HG03060 (cell line): ENCODE measurements around the gene DDC.
"Not testable (repeated sequence)": the region's sequence is repeated elsewhere in the genome, so short reads cannot be mapped to it uniquely, and the experiment has no call there.

Experiments used
- ATAC-seq: cut with Tn5 transposase; IDR thresholded peaks from one replicate; pipeline ENCODE4 v1.9.1; 2021; ENCODE audit warnings: low read depth, moderate number of reproducible peaks; ENCODE audit not compliant: unreplicated experiment

DDC gene

DNA sequence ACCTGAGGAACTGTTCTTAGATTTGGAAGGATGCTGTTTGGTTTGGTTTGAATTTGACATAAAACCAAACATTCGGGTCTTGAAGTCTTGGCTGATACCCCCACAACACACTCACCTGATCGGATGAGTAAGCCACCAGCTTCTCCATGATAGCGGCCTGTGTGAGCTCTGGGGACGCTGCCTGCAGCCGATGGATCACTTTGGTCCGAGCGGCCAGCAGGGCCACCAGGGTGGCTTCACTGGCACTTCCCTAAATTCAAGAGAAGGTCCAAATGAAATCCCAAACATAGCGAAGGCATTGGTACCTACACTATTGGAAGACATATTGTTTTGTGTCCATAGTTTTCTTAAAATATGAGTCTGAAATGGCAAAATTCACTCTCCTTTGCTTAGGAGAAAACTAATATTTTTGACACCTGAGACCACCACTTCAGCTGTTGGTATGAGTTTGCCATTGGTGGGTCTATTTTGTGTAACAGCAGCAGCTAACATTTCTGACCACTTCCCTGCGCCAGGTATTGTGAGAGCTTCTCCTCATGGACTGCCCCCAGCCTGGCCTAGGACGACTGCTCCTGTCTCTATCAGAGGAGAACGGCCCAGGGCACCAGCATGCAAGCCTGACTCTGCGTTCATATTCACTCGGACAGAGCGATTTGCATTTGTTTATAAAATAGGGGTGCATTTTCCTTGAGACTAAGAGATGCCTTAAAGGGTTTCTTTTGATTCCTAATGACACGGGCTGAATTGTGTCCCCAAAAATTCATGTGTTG is 35.9 kb downstream of the DDC start:
- ATAC-seq = no peak

DNA sequence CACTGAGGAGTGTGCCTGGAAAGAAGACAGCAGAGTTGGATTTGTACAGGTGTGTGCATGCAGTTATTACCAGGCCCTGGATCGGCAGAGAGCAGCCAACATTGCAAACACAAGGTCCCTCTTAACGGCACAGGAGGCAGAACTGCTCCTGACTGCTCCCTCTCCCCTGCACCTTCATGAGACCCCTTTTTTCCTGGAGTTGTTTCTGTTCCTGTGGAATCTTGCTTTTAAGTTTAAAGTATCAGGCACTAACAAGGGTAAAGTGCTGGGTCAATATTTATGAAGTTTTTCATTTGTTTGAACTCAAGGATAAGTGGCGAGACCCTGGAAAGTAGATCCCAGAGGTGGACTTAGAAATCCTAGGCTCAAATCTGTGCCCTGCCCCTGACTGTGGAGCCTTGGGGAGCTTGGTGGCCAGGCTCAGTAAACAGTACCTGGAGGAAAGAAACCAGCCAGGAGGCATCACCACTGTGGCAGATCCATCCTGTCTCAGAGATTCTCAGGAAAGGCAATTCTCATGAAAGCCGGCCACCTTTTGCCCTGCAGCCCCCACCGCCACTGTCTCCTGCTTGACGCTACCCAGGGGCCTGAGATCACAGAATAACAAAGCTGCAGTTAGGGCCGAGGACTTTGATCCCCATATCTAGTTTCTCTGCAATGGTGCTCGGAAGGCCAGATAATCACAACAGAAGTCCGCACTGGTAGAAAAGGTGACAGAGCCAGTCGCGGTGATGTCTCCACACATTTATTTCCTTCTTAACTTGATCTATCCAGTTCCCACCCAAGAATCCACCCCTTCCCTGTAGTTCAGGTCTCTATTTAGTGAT is 36.7 kb downstream of the DDC start:
- ATAC-seq = no peak

- ATAC-seq = not testable (repeated sequence)
Measured at GRCh38 chr7:50519350-50519749, 45.9 kb downstream of the DDC start.

- no peak for ATAC-seq
Measured at GRCh38 chr7:50513166-50513871, 51.9 kb downstream of the DDC start.

DNA sequence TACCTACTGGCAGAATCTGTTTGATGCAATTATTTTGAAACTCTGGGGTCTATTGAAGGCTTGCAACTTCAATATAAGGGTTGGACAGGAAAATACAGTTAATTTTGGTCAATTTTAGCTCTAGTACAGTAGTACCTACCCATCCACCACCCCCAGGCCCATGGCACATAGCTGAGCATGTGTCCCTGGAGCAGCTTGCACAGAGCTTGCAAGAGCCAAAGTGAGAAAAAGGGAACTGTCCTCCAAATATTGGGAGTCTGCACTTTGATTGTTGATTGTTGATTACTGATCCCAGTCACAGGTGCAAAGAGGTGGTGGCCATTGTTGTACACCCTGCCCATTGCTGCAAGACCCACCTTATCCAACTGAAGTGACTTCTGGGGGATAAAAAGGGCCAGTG is 52.8 kb downstream of the DDC start:
- ATAC-seq = no peak

DNA sequence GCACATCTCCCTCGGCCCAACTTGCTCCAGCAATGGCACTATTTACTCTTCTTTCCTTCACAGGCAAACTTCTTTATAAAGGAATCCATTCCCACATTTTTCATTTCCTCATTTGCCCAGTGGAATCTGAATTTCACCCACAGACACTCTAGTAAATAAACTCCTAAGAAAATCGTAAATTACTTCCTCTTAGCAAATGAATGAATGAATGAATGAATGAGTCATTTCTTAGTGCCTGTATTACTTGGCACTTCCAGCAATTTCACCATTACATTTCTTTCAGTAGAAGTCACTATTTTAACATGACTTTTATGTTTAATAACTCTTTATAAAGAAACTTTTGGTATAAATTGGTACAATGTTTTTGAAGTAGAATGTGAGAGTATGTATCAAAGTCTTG is 55.7 kb downstream of the DDC start:
- ATAC-seq = no peak

DNA sequence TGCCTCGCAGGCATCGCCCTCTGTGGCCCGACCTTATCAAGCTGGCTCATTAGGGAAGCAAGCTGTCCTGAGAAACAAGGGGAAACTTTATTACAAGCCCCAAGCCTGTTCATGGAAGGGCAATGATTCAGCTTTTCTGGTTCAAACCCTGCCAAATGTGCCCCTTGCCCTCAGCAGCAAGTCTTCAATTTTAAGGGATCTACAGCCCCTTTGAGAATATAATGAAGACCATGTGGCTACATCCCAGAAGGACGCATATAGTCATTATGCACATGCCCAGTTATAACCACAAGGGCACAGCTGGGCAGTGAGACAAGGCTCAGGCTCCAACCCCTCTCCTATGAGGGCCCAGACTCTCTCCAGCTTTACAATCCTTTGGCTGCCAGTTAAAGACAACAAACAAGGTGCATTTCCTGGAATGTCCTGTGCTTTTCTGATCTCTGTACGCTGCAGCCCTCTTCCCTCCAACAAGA is 56.7 kb downstream of the DDC start:
- ATAC-seq = no peak

DNA sequence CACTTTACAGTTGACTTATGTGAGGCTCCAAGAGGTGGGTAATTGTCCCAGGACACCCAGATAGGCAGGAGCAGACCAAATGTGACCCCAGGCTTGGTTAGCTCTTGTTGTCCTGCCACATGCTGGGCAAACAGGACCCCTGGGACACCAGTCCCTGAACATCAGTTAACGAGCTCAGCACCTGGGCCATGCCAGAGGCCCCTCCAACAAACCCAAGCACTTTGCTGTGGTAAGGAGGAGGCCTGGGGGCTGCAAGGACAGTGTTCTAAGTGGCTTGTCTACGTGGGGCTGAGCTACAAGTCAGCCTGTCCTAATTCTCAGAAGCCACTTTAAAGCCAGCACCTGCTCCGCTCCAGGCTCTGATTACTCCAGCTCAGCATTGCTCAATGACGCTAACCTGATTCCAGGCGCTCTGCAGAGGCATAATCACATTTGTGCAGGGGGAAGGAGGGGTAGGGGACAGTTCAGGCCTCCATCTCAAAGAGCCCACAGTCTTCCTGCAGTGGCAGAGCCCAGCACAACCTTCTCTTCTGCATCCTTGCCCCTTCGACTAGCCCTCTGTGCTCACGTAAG is 57.2 kb downstream of the DDC start:
- no peak for ATAC-seq

- ATAC-seq = no peak
Measured at GRCh38 chr7:50505553-50506210, 59.5 kb downstream of the DDC start.

- ATAC-seq = no peak
Measured at GRCh38 chr7:50504646-50505546, 60.3 kb downstream of the DDC start.

GRCh38 chr7:50502947-50503346 is 62.3 kb downstream of the DDC start:
- ATAC-seq = no peak

- ATAC-seq = no peak
Measured at GRCh38 chr7:50502001-50502684, 63.1 kb downstream of the DDC start.

DNA sequence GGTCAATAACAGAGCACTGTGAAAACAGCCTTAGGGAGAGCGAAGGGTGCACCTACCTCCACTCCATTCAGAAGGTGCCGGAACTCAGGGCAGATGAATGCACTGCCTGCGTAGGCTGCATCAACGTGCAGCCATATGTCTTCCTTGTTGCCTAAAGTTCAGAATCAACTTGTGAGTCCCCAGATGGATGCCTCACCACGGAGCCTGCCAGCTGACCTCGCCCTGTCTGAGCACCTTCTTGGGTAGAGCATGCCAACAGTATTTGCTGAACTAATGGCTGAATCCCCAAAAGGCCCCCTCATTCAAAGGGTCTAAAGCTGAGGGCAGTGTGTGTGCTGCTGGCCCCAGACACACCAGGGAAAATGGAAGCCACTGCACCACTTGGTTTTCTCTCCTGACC is 66.1 kb downstream of the DDC start:
- ATAC-seq = no peak

DNA sequence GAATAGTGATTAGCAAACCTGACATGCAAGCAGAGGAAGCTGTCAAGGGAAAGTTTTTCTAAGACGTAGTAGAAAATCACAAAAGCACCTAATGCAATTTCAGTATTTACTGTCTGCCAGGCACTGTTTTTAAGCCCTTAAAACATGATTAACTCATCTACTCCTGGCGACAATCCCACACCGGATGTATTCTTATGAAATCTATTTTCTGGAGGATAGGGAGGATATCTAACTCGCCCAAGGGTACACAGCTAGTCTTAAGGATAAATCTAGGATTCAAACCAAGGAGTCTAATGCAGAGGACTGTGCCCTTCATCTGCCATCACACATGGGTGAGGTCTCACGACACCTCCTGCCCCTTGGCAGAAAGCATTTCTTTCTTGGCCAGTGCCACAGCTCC is 67.2 kb downstream of the DDC start:
- ATAC-seq = no peak

DNA sequence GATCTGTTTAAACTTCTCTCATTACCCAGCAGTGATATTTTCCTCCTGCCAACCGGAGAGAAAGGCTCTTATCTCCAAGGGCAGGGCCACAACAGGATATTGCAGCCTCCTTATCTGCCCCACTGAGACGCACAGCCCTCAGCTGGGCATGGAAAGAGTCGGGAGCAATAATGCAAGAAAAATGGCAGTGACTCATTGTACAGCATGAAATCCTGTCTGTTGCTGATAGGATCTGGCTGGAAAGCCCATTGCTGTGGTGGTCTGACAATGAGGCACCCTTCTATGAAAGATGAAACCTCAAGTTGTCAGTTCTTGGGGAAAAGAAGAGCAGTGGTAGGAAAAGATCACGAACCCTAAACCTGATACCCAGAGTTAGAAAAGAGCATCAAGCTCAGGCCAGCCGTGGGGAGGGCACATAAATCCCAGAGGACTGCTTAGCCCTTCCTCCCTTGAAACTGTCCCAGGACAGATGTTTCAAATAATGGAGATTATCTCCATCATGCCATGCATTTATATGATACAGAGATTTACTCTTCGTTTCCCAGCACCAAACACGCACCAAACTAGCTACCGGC is 68.0 kb downstream of the DDC start:
- no peak for ATAC-seq

DNA sequence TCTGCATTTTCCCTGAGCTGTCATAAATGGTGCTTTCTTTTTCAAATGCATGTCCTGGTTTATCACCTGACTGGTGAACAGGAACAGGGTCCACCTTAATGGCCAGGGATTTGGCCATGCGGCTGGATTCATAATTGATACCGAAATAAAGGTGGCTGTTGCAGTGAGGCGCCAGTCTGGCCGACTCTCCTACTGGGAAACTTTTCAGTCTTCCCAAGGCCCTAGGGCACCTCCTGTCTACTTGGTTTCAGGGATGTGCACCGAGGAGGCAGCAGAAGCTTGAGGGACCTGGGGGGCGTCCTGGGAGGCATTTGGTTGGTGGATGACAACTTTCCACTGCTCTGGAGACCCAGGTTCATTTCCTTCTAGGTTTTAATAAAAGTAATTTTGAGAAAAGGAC is 68.6 kb downstream of the DDC start:
- ATAC-seq = no peak

GRCh38 chr7:50495746-50496145 is 69.5 kb downstream of the DDC start:
- ATAC-seq = no peak

- ATAC-seq = no peak
Measured at GRCh38 chr7:50492770-50493519, 72.3 kb downstream of the DDC start.
